ENCODE results near the gene KCNK6.

KCNK6 gene

DNA sequence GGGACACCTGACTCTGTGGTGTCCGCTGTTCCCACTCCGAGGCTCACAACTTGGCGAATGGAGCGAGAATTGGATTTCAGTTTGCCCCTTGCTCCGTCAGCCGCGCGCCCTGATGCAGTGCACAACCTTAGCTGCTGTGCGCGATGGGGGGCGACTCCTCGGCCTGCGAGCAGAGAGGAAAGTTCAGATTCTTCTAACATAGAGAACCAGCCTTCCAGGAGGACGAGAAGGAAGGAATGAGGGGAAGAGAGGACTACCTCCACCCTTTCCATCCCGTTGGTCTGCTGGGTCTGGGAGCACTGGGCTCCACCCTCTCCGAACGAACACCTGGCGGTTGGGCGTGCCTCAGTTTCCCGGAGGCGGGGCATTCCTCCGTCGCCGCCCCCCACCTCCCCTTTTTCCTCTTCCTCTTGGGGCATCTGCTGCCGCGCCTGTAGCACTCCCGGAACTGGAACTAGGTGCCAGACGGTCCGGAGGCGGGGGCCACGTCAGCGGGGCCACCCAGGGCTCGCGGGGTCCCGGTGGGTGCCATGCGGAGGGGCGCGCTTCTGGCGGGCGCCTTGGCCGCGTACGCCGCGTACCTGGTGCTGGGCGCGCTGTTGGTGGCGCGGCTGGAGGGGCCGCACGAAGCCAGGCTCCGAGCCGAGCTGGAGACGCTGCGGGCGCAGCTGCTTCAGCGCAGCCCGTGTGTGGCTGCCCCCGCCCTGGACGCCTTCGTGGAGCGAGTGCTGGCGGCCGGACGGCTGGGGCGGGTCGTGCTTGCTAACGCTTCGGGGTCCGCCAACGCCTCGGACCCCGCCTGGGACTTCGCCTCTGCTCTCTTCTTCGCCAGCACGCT lies at the start of gene KCNK6:
Gene KCNK6 (plus strand): TSS at position 425 of the 838 bp plus-strand sequence. CDS start 106 bp downstream, at position 531.
- DNase-seq, result peak; percentile 58

DNA sequence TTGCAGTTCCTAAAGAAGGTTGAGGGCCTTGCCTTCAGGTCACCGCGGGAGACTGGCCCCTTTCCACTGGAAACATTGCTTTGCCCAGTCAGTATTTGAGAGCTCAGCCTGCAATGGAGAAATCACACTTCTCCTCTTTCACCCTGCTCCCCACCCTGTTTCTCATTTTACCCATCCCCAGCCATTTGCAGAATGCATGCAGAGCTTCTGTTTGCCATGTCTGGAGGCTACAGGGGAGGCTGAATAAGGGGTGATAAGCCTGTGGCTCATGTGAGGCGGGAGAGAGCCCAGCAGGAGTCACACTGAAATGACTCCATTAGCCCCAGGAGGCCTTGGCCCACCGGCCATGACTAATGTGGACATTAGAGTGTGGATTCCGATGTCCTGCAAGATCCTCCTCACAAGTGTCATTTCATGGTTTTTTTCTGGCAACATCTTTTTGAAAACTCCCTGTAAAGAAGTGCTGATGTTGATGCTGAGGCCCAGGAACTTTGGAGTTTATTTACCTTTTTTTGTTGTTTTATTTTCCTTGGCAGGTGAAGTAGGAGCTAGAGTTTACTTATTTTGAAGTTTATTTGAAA lies 49.0 kb upstream of the KCNK6 start:
- DNase-seq, result peak; percentile 84

DNA sequence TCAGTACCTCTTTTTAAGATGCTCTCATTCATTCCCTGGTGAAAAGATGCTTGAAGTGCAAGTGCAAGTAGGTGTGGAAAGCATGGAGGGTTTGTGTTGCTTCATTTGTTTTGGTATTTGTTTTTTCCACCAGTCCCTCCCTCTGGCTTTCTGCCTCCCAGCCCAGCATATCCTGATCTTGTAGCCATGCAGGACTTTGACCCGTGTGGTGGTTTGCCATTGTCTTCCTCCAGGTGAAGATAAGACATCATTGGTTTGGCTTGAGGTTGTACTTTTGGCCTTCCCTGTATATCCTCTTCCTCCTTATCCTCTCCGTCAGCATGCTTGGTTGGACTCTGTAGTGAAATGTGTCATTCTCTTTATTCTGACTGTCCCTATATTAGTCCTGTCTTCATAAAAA lies 46.1 kb upstream of the KCNK6 start:
- peak; percentile 50 for DNase-seq

DNA sequence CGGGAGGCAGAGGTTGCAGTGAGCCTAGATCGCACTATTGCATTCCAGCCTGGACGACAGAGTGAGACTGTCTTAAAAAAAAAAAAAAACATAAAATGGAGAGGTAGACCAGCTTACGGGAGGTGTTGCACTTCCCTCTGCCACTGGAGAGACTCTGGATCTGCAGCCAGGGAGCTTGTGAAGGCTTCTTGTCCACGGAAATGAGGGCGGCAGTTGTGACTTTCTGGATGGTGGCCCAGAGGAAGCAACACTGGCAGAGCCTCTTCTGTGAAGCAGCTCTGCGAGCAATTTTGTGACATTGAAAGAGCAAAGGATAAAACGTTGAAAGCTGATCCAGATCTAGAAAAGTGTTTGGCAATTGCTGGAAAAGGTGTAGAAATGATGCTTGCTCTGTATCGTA lies 44.9 kb upstream of the KCNK6 start:
- DNase-seq, result peak; percentile 44

DNA sequence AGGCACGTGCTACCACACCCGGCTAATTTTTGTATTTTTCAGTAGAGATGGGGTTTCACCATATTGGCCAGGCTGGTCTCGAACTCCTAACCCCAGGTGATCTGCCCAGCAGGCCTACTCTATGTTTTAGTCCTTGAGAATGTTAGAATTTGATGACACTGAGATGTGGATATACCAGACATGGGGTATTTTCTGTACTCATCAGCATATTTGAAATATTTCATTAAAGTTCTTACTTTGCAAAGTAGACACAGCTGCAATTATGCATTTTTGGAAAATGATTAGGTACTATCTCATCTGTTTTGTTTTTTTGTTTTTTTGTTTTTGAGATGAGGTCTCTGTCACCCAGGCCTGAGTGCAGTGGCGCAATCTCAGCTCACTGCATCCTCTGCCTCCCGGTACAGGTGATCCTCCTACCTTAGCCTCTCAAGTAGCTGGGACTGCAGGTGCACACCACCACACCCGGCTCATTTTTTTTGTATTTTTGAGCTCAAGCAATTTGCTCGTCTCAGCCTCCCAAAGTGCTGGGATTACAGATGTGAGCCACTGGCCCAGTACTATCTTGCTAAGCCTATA lies 42.6 kb upstream of the KCNK6 start:
- DNase-seq, result no peak

DNA sequence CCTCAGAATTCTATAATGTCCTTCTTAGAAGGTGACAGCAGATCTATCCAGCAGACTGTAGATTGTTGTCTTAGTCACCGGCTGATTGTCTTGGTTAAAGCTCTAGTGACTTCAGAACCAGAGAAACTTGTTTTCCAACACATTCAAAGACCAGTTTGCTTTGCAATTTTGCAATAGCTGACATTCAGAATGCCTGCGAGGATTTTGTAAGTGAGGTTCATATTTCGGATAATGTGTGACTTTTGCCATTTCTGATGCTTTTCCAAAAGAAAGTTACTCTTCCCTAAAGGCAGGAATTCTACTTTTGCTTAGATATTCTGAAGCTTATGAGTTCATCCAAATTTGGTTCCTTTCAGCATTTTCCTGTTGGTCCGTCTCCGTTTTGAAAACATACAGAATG lies 42.1 kb upstream of the KCNK6 start:
- no peak for DNase-seq

DNA sequence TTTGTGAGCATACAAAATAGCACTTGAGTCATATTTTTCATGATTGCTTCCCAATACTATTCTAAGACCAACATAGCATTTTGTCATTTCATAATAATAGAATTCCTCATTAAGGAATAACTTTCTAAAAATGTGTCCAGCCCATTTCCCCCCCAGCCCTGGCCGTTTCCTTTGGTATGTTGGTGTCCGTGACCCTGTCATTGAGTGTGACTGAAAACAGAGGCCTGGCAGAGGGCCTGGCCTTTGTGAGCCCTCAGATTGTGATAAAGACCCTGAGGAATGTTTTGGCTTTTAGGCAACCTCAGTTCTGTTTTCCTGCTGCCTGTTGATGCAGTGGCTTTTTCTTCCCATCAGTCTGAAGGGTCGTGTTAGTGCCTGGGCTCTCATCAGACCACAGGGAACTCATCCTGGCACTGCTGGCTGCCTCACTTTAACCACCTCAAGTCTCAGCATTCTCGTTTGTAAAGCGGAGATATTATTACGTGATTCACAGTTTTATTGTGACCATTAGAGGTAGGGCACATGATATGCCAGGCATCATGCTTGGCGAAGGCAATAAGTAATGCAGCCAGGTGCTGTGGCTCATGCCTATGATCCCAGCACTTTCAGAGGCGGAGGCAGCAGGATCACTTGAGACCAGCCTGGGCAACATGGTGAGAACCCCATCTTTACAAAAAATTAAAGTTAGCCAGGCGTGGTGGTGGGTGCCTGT lies 41.5 kb upstream of the KCNK6 start:
- DNase-seq, result no peak

DNA sequence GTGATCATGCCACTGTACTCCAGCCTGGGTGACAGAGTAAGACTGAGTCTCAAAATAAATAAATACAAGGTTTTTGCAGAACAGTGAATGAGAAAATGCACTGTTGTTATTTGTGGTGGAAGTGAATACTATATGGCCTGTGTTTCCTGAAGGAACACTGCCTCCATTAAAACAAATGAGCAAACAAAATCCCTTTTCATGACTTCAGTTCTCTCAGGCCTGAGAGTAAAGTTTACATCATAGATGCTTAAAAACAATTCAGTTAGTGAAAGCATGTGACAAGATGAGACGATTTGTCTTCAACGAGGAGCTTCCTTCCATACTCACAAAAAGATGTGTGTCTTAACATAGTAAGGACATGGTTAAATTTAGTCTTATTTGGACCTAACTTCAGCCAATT lies 40.9 kb upstream of the KCNK6 start:
- no peak for DNase-seq

DNA sequence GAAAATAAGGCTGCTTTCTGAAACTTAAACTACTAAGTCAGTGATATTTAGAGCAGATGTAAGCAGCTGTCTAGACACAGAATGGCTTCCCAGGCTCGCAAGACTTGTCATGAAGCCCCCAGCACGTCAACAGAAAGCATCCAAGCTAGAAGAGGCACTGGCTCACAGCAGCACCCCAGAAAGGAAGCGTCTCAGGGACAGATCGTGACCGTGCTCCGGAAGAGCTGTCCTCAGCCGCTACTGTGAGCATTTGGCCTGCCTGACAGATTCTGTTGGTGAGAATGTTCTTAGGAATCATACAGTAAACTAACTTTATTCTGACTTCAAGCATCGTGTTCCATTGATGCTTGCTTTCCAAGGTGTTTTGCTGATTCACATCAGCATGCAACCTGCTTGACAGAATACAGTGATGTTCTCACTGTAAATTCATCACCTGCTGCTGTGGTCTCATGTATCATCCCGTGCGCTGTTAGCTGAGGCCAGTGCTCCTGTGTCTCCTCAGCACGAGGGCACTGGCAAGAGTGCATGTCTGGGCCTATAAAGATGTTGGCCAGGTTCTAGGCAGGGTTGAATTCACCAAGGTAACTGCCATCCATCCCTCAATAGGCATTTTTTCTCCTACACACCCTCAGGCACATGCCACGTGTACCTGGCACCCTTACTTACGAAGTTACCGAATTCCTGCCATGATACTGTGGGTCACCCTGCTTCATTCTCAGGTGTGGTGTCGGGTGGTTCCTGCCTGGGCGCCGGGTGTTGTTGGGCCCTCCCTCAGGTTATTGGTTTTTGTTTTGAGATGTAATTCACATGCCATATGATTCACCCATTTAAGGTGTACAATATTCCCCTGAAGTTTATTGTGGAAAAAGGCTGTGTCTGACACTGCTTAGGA lies 39.4 kb upstream of the KCNK6 start:
- no peak for DNase-seq

DNA sequence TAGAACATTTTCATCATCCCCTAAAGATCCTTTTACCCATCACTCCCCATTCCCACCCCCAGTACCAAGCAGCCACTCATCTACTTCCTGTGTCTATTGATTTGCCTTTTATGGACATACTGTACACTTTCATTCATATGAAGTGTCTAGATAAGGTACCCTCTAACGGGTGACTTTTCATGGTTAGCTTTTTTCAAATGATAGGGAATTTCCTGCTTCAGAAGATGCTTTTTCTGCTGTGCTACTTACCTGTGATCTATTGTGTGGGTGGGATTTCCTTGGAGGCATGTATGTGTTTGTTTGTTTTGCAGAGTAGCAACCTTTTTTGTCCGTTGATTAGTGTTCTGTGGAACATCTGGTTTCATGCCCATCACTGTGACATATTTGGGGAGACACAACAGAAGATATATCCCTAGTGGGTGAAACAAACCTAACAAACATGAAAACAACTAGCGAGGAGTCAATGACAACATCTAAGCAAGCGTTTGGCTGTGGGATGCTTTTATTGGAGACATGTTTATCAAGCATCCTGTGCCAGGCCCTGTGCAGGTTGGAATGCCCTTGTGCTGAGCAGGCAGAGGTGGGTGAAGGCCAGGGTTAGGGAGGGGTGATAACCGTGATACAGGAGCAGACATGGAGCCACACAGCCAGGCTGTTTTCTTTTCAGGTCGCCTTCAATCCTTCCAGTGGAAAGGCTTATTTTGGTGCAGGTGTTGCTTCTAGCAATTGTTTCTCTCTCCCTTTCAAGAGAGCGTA lies 37.7 kb upstream of the KCNK6 start:
- DNase-seq, result peak; percentile 77

DNA sequence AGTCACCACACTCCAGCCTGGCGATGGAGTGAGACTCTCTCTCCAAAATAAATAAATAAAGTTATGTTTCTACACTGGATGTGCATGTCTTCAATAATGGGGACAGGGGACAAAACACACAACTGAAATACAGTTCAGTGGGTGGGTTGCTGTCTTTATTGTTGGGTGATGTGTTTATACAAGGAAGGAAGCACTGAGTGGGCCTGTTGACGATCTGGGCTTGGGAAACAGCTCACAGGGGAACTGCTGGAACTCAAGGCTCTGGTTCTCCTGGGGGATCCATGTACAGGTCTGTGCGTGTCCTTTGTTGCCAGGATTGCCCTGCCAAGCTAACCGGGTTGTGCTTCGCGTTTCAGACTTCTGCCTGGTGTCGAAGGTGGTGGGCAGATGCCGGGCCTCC lies 36.4 kb upstream of the KCNK6 start:
- no peak for DNase-seq

DNA sequence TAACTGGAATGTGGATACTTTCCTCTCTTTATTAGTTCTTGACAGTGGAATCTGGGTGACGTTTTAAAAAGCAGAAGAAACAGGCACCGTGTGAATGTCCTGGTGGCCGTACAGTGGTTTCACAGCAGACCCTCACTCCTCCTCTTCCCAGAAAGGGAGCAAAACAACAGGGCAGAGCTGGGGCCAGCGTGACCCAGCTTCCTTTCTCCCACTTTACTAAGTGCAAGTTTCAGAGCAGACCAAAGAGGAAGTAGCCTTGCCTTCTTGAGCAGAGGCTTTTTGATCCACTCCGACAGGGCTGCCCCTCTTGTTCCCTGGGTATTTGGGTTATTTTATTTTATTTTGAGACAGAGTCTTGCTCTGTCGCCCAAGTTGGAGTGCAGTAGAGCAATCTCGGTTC lies 35.2 kb upstream of the KCNK6 start:
- DNase-seq, result peak; percentile 66

DNA sequence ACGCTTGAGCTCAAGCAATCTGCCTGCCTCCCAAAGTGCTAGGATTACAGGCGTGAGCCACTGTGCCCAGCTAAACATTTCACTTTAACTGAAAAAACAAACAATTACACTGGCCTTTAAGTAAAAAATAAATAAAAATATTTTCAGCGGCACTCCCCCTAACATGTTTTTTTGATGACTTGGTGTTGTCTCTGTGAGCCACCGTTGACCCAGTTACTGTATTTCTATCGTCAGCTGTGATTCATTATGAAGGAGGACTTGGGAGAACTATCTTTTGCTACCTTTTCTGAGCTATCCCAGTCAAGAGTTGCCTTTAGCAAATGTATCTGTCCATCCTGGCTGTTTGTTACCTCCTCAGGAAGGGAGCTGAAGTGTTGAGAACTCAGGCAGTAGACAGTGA lies 34.1 kb upstream of the KCNK6 start:
- DNase-seq, result no peak

DNA sequence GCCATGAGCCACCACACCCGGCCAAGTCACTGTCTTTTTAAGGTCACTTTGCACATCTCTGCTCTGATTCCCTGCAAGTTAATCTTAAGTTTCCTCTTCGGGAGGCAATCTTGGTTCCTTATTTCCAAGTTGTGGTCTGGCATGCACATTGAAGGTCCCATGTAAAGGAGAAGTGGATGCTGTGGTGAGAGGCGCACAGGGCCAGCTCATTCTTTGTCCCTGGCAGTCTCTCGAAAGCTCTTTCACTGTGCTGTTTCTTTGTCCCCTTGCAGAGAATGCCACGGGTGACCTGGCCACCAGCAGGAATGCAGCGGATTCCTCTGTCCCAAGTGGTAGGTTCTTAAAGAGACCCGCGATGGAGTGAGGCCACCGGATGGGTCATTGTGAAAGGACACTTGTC lies 32.0 kb upstream of the KCNK6 start:
- peak; percentile 76 for DNase-seq

DNA sequence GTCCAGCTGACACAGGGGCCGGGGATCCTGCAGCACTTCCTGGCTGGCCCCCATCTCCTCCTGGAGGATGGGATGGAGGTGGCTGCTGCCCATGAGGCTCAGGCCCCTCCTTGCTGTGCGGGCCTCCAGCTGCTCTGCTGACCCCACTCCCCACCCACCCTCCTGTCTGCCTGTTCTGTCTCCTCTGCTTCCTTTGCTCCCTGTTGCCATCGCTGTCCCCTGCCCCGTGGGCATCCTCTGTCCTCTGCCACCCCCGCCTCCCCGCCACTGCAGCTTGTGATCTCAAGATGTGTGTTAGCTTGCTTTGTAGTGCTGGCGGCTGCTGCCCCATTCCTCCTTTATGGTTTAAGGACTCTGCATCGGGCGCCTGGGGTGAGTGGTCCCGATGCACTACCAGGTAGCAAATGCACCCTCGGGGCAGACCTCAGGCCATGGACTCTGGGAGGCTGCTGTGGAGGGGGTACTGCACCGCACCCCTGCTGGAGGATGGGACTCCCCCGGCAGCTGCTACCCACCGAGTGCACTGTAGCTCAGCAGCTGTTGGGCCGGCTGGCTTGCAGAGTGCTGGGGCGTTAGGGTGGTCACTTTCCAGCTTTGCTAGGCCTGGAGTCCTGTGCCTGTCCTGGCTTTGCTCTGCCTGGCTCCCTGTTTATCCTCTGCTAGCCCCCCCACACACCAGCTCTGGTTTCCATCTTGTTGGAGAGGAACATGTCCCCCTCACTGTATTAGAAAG lies 31.4 kb upstream of the KCNK6 start:
- no peak for DNase-seq

DNA sequence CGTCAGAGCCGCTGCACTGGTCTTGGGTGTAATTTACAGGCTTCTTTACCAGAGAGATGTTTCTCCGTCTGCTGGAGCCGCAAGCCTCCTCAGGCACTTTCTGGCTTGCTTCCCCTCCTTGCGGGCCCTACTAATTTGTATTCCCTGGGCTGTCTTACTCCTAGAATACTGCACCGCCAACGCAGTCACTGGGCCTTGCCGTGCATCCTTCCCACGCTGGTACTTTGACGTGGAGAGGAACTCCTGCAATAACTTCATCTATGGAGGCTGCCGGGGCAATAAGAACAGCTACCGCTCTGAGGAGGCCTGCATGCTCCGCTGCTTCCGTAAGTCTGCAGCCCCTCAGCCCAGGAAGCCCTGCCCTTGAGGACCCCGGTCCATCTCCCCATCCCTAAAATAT lies 29.7 kb upstream of the KCNK6 start:
- no peak for DNase-seq

DNA sequence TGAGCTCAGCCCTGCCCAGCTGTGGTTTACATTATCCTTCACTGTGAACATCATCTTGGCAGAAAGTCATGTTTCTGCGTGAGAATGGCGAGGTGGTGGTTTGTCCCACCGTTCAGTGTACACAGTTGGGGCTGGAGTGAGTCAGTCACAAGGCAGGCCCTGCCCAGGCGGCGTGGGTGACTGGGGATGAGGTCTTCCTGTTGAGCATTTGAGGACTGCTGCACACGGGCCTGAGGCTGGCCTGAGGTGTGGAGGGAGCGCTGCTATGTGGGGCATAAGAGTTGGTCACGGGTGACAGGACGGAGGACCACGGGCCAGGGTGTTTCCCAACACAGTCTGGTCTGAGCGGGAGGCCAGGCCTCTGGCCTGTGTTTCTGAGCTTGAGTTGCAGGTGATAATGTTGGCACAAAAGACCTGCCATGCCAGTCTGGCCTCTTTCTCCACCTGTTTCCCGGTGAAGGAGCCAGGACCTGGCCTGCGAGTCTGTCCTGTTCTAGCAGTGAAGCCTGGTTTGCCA lies 29.0 kb upstream of the KCNK6 start:
- DNase-seq, result peak; percentile 74

DNA sequence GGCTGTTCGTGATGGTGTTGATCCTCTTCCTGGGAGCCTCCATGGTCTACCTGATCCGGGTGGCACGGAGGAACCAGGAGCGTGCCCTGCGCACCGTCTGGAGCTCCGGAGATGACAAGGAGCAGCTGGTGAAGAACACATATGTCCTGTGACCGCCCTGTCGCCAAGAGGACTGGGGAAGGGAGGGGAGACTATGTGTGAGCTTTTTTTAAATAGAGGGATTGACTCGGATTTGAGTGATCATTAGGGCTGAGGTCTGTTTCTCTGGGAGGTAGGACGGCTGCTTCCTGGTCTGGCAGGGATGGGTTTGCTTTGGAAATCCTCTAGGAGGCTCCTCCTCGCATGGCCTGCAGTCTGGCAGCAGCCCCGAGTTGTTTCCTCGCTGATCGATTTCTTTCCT lies 27.8 kb upstream of the KCNK6 start:
- DNase-seq, result no peak

DNA sequence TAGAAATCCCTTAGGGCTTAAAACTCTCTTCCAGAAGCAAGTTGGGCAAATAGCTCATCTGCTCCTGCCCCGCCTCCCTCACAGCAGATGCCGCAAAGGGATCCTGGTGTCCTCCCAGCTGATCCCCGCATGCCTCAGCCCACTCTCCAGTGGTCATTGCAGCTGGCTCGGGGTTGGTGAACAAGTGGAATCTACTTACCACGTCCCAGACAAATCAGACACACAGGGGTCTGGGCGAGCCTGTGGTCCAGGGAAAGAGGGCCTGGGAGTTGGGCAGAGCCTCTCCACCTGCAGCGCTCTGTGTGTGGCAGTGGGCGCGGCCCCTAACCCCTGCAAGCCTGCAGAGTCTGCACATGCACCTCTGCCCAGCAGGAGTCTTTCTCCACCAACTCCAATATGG lies 26.4 kb upstream of the KCNK6 start:
- no peak for DNase-seq

DNA sequence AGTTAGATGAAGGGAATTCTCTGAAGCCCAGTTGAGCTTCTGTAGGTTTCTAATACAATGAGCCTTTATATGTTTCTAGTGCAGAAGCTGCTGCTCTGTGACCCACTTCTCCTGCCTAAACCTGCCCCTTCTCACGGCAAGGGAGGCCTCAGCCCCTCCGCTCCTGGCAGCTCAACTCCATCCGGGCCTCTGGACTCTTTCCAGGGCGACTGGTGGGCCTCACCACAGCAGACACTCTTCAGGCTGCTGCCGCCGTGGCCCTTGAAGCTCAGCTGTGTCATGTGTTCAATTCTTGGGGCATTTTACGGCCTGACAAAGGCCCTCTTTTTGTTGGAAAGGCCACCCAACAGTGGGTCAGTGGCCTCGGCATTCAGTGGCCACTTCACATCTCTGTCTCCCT lies 25.6 kb upstream of the KCNK6 start:
- no peak for DNase-seq
